ENCODE measurements around the gene GTF3C5.
A peak's percentile ranks its signal among the peaks of the same experiment; 100 is the strongest.

The GTF3C5 gene, protein sequence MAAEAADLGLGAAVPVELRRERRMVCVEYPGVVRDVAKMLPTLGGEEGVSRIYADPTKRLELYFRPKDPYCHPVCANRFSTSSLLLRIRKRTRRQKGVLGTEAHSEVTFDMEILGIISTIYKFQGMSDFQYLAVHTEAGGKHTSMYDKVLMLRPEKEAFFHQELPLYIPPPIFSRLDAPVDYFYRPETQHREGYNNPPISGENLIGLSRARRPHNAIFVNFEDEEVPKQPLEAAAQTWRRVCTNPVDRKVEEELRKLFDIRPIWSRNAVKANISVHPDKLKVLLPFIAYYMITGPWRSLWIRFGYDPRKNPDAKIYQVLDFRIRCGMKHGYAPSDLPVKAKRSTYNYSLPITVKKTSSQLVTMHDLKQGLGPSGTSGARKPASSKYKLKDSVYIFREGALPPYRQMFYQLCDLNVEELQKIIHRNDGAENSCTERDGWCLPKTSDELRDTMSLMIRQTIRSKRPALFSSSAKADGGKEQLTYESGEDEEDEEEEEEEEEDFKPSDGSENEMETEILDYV

DNA sequence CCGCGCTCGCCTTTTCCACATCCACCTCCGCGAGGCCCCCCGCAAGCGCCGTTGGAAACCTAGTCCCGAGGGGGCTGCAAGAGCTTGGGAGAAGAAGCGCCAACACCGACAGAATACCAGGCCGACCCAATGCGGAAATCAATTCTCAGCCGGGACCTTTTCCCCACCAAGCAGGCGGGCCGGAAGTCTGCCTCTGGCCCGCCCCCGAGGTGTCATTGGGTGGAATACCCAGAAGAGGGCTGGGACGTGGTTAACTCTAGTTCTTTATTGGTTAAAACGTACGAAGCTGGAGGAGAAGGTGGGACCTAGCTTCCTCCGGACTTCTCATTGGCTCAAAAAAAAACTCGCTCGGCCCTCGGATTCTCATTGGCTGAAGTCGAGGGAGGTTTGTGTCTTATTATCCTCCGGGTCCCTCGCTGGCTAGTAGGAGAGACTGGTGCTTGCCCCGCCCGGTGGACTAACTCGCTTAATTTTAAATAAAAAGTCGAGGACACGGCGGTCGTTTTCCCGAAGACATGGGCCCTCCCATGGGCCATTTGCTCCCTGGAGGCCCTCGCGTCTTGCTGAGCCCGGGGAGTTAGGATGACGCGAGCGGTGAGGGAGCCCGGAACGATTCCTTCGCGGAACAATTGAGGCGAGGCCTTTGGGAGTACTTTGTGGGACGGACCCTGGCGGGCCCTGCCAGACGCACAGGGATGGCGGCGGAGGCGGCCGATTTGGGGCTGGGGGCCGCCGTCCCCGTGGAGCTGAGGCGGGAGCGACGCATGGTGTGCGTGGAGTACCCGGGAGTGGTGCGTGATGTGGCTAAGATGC is at the start of gene GTF3C5:
Gene GTF3C5 (plus strand): TSS at position 681 of the 813 bp plus-strand sequence. CDS start 15 bp downstream, at position 696.
- peak; percentile 99 for ATAC-seq
- 0 out of 2 replicates have a peak, but pooled peaks have one; percentile 28 for TF ChIP-seq ZNF70 (CRISPR knock-in tag; IDR thresholded peaks at IDR 0.05)
- TF ChIP-seq ZFP3 (CRISPR knock-in tag; IDR thresholded peaks at IDR 0.05) = peak; percentile 69; the same call in 1 of the 2 replicates
- TF ChIP-seq OSR1 (CRISPR knock-in tag; IDR thresholded peaks at IDR 0.05) = no peak
- TF ChIP-seq TCF4 (CRISPR knock-in tag; IDR thresholded peaks at IDR 0.05; ENCODE audit: borderline replicate concordance) = peak; percentile 41; the same call in 1 of the 2 replicates
- TF ChIP-seq, protein P1, sequence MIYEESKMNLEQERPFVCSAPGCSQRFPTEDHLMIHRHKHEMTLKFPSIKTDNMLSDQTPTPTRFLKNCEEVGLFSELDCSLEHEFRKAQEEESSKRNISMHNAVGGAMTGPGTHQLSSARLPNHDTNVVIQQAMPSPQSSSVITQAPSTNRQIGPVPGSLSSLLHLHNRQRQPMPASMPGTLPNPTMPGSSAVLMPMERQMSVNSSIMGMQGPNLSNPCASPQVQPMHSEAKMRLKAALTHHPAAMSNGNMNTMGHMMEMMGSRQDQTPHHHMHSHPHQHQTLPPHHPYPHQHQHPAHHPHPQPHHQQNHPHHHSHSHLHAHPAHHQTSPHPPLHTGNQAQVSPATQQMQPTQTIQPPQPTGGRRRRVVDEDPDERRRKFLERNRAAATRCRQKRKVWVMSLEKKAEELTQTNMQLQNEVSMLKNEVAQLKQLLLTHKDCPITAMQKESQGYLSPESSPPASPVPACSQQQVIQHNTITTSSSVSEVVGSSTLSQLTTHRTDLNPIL (CRISPR knock-in tag; IDR thresholded peaks at IDR 0.05; ENCODE audit: low read depth) = no peak
- no peak for TF ChIP-seq ESRRG (CRISPR knock-in tag; IDR thresholded peaks at IDR 0.05)

DNA sequence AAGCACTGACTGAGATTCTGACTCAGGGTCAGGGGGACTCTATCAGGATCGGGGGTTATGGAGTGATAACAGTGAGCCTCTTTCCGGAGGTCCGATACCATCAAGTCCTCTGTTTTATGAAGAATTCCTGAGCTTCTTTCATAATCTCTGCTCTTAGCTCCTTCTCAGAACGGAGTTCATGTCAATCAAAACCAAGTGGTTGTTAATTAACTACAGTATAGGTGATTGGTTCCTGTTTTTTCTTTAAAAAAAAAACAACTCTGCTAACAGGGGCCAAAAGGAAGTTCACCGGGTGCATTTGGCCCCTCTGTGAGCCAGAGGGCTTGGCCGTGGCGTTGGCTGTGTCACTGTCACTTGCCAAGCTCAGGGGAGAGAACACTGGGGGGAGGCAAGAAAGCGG is 48.3 kb upstream of the GTF3C5 start:
- no peak for ATAC-seq
- TF ChIP-seq ZFP30 (CRISPR knock-in tag; IDR thresholded peaks at IDR 0.05) = no peak
- TF ChIP-seq BACH2 (CRISPR knock-in tag; IDR thresholded peaks at IDR 0.05; ENCODE audit: borderline replicate concordance) = no peak
- TF ChIP-seq ZNF565 (CRISPR knock-in tag; conservative IDR thresholded peaks at IDR 0.05; ENCODE audit: low read depth) = no peak
- no peak for TF ChIP-seq SNAI2 (CRISPR knock-in tag; IDR thresholded peaks at IDR 0.05)
- TF ChIP-seq, protein P2, sequence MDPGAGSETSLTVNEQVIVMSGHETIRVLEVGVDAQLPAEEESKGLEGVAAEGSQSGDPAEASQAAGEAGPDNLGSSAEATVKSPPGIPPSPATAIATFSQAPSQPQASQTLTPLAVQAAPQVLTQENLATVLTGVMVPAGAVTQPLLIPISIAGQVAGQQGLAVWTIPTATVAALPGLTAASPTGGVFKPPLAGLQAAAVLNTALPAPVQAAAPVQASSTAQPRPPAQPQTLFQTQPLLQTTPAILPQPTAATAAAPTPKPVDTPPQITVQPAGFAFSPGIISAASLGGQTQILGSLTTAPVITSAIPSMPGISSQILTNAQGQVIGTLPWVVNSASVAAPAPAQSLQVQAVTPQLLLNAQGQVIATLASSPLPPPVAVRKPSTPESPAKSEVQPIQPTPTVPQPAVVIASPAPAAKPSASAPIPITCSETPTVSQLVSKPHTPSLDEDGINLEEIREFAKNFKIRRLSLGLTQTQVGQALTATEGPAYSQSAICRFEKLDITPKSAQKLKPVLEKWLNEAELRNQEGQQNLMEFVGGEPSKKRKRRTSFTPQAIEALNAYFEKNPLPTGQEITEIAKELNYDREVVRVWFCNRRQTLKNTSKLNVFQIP (CRISPR knock-in tag; IDR thresholded peaks at IDR 0.05; ENCODE audit: borderline replicate concordance, low read depth) = no peak
- TF ChIP-seq ZC3H10 (CRISPR knock-in tag; IDR thresholded peaks at IDR 0.05) = no peak
- TF ChIP-seq ZNF70 (CRISPR knock-in tag; IDR thresholded peaks at IDR 0.05) = no peak
- TF ChIP-seq ZNF8 (CRISPR knock-in tag; IDR thresholded peaks at IDR 0.05) = no peak
- TF ChIP-seq, protein P3, sequence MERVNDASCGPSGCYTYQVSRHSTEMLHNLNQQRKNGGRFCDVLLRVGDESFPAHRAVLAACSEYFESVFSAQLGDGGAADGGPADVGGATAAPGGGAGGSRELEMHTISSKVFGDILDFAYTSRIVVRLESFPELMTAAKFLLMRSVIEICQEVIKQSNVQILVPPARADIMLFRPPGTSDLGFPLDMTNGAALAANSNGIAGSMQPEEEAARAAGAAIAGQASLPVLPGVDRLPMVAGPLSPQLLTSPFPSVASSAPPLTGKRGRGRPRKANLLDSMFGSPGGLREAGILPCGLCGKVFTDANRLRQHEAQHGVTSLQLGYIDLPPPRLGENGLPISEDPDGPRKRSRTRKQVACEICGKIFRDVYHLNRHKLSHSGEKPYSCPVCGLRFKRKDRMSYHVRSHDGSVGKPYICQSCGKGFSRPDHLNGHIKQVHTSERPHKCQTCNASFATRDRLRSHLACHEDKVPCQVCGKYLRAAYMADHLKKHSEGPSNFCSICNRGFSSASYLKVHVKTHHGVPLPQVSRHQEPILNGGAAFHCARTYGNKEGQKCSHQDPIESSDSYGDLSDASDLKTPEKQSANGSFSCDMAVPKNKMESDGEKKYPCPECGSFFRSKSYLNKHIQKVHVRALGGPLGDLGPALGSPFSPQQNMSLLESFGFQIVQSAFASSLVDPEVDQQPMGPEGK (CRISPR knock-in tag; IDR thresholded peaks at IDR 0.05; ENCODE audit: borderline replicate concordance) = no peak
- TF ChIP-seq TOX (CRISPR knock-in tag; IDR thresholded peaks at IDR 0.05; ENCODE audit: borderline replicate concordance) = no peak
- no peak for TF ChIP-seq RARB (CRISPR knock-in tag; IDR thresholded peaks at IDR 0.05)
- TF ChIP-seq, protein P1 (CRISPR knock-in tag; IDR thresholded peaks at IDR 0.05; ENCODE audit: low read depth) = no peak
- no peak for TF ChIP-seq GLIS3 (CRISPR knock-in tag; IDR thresholded peaks at IDR 0.05)
- TF ChIP-seq ZFP3 (CRISPR knock-in tag; IDR thresholded peaks at IDR 0.05) = no peak
- TF ChIP-seq ESRRG (CRISPR knock-in tag; IDR thresholded peaks at IDR 0.05) = no peak
- TF ChIP-seq ARNTL (CRISPR knock-in tag; IDR thresholded peaks at IDR 0.05; ENCODE audit: borderline replicate concordance, low read depth) = no peak
- TF ChIP-seq PPARA (CRISPR knock-in tag; IDR thresholded peaks at IDR 0.05; ENCODE audit: borderline replicate concordance) = no peak
- no peak for TF ChIP-seq OSR1 (CRISPR knock-in tag; IDR thresholded peaks at IDR 0.05)
- TF ChIP-seq CSDC2 (CRISPR knock-in tag; IDR thresholded peaks at IDR 0.05) = no peak

DNA sequence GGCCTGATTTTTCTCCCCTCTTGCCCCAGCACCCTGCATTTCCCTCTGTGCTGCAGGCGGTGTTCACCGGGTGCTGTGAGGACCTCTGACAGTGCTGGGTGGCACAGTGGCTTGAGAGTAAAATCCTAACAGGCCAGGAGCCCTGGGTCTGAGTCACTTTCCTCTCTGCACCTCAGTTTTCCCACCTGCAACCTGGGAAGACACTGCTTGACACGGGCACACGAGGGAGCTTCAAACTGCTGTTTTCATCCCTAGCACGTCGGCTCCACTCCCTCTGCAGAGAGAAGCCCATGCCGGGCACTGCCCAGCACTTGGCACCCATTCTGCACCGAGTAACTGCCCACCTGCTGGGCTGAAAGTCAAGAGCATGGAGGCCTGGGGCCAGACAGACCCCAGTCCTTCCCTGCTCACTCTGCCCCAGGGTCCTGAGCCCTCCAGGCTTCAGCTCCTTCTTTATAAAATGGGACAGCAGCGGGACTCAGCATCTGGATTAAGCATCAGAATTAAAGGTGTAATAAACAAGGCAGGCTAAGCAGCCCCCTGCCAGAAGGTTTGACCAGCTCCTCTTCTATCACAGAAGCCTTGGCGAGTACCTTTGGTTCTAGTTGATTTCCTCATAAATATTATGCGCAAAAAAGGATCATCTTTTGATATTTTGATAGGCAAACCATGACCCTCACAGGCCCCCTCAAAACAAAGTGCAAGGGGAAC is 47.2 kb upstream of the GTF3C5 start:
- TF ChIP-seq PPARA (CRISPR knock-in tag; IDR thresholded peaks at IDR 0.05; ENCODE audit: borderline replicate concordance) (no peak), ZNF8 (CRISPR knock-in tag; IDR thresholded peaks at IDR 0.05) (no peak)
- ATAC-seq = no peak

Data from SK-N-SH treated with all-trans-retinoic acid at 6 μM for 48 hours (cell line).